IMR-90 (cell line): ENCODE data around the gene LCNL1. TPM values are rescaled to one million over a fixed set of nuclear protein-coding genes. Genes with fewer than 3 reads are reported as not detected.

Experiments used
- ATAC-seq: fragments of 200-7000 bp; cut with Tn5 transposase; 2 replicates; pipeline ENCODE4 v1.9.1; 2020; ENCODE audit warnings: low read depth, mild to moderate bottlenecking, moderate library complexity
- BruUV-seq: library from RNA; stranded (reverse); fragments of 400-500 nt; replicated peaks from 2 replicates; lab custom pipeline; 2021; lab: Mats Ljungman, UMichigan
- CTCF ChIA-PET: fragments of 300-600 bp; formaldehyde crosslinking; extraction: SDS; loops from one replicate; lab custom pipeline; 2021; ENCODE audit warnings: antibody characterized with exemption; lab: Yijun Ruan, JAX
- POLR2A ChIA-PET: fragments of 300-600 bp; sonication (Branson Sonifier 250); formaldehyde crosslinking; loops from one replicate; lab custom pipeline; 2022; ENCODE audit warnings: antibody characterized with exemption; ENCODE audit not compliant: unreplicated experiment; lab: Charles Lee
- DNase-seq: peaks from one replicate; pipeline ENCODE4 v3.0.0; 2013
- H2AFZ ChIP-seq: replicated peaks from 2 replicates; pipeline ENCODE3; 2013; ENCODE audit warnings: low read length, mild to moderate bottlenecking; ENCODE audit not compliant: poor library complexity
- H2AK5ac ChIP-seq: 2 replicates; pipeline ENCODE4 v1.6.1; 2013; ENCODE audit warnings: low read depth, low read length, inconsistent platforms
- H2AK9ac ChIP-seq: replicated peaks from 2 replicates; pipeline ENCODE3; 2013; ENCODE audit warnings: mild to moderate bottlenecking, low read depth, low read length, moderate library complexity; ENCODE audit not compliant: poor library complexity
- H2BK120ac ChIP-seq: 2 replicates; pipeline ENCODE4 v1.6.1; 2013; ENCODE audit warnings: low read depth, low read length, inconsistent platforms
- H2BK15ac ChIP-seq: 3 replicates; pipeline ENCODE4 v1.6.1; 2013; ENCODE audit warnings: low read depth, low read length, inconsistent platforms
- H2BK20ac ChIP-seq: 2 replicates; pipeline ENCODE4 v1.6.1; 2013; ENCODE audit warnings: low read depth, mild to moderate bottlenecking, inconsistent platforms, low read length, moderate library complexity
- H2BK5ac ChIP-seq: 2 replicates; pipeline ENCODE4 v1.6.1; 2013; ENCODE audit warnings: mild to moderate bottlenecking, low read depth, low read length, inconsistent platforms; ENCODE audit not compliant: poor library complexity, severe bottlenecking
- H3K14ac ChIP-seq: replicated peaks from 2 replicates; pipeline ENCODE4 v1.6.1; 2013; ENCODE audit warnings: low read depth, low read length, inconsistent platforms
- H3K18ac ChIP-seq: 2 replicates; pipeline ENCODE4 v1.6.1; 2013; ENCODE audit warnings: low read depth, low read length, control low read depth
- H3K23ac ChIP-seq: 2 replicates; pipeline ENCODE4 v1.6.1; 2013; ENCODE audit warnings: low read depth, low read length, inconsistent platforms
- H3K27ac ChIP-seq: 2 replicates; pipeline ENCODE4 v1.5.1; 2013; ENCODE audit warnings: mild to moderate bottlenecking, control low read depth, low read length; ENCODE audit not compliant: insufficient read depth
- H3K27me3 ChIP-seq: 2 replicates; pipeline ENCODE4 v1.6.1; 2013; ENCODE audit warnings: low read length; ENCODE audit not compliant: control insufficient read depth, insufficient read depth
- H3K36me3 ChIP-seq: 2 replicates; pipeline ENCODE4 v1.6.1; 2013; ENCODE audit warnings: low read length, mixed read lengths; ENCODE audit not compliant: control insufficient read depth, insufficient read depth
- H3K4ac ChIP-seq: 2 replicates; pipeline ENCODE4 v1.6.1; 2013; ENCODE audit warnings: low read depth, low read length, inconsistent platforms
- H3K4me1 ChIP-seq: 2 replicates; pipeline ENCODE4 v1.6.1; 2013; ENCODE audit warnings: low read length, mixed read lengths; ENCODE audit not compliant: control insufficient read depth, insufficient read depth
- H3K4me2 ChIP-seq: 2 replicates; pipeline ENCODE4 v1.6.1; 2013; ENCODE audit warnings: low read depth, mild to moderate bottlenecking, control low read depth, low read length, moderate library complexity
- H3K4me3 ChIP-seq: 2 replicates; pipeline ENCODE4 v1.5.1; 2013; ENCODE audit warnings: low read depth, mild to moderate bottlenecking, control low read depth, low read length, moderate library complexity; ENCODE audit not compliant: insufficient read depth
- H3K56ac ChIP-seq: 2 replicates; pipeline ENCODE4 v1.6.1; 2013; ENCODE audit warnings: low read length, inconsistent platforms; ENCODE audit not compliant: insufficient read depth; ENCODE audit errors: extremely low read depth
- H3K79me1 ChIP-seq, 2 experiments: 2 replicates each; pipeline ENCODE4 v1.6.1; 2013; ENCODE audit warnings: low read length in 2 of 2, inconsistent platforms in 1 of 2, low read depth in 1 of 2
- H3K9ac ChIP-seq: 2 replicates; pipeline ENCODE4 v1.6.1; 2013; ENCODE audit warnings: low read depth, low read length, control low read depth
- H3K9me1 ChIP-seq: 2 replicates; pipeline ENCODE4 v1.6.1; 2013; ENCODE audit warnings: low read length, inconsistent platforms; ENCODE audit not compliant: insufficient read depth
- H3K9me3 ChIP-seq: 2 replicates; pipeline ENCODE4 v1.6.1; 2013; ENCODE audit warnings: low read length; ENCODE audit not compliant: control insufficient read depth, insufficient read depth
- H4K20me1 ChIP-seq: 2 replicates; pipeline ENCODE4 v1.6.1; 2013; ENCODE audit warnings: low read length, inconsistent platforms; ENCODE audit not compliant: insufficient read depth
- H4K5ac ChIP-seq: 2 replicates; pipeline ENCODE4 v1.6.1; 2013; ENCODE audit warnings: mild to moderate bottlenecking, low read depth, low read length, control low read depth
- H4K8ac ChIP-seq, 2 experiments: 2 replicates each; pipeline ENCODE4 v1.6.1; 2013; ENCODE audit warnings: low read depth in 2 of 2, low read length in 2 of 2, control low read depth in 1 of 2, inconsistent platforms in 1 of 2
- H4K91ac ChIP-seq: 2 replicates; pipeline ENCODE4 v1.6.1; 2013; ENCODE audit warnings: low read depth, low read length, inconsistent platforms; ENCODE audit not compliant: insufficient read depth
- BHLHE40 ChIP-seq: fragments of 150-350 bp; IDR thresholded peaks from 2 replicates; pipeline ENCODE4 v1.6.1; 2016; ENCODE audit warnings: mild to moderate bottlenecking, low read depth, low read length
- CEBPB ChIP-seq: IDR thresholded peaks from 2 replicates; pipeline ENCODE4 v1.6.1; 2012; ENCODE audit warnings: low read depth, low read length, improper control_type of control experiment
- CHD1 ChIP-seq: IDR thresholded peaks from 2 replicates; pipeline ENCODE4 v1.6.1; 2012; ENCODE audit warnings: low read depth, low read length, improper control_type of control experiment
- FOS ChIP-seq: fragments of 150-350 bp; IDR thresholded peaks from 2 replicates; pipeline ENCODE4 v1.6.1; 2016; ENCODE audit warnings: low read depth, low read length
- MAFK ChIP-seq: IDR thresholded peaks from 2 replicates; pipeline ENCODE4 v1.6.1; 2012; ENCODE audit warnings: low read depth, low read length, improper control_type of control experiment
- MAZ ChIP-seq: IDR thresholded peaks from 2 replicates; pipeline ENCODE4 v1.6.1; 2012; ENCODE audit warnings: low read depth, mild to moderate bottlenecking, low read length, improper control_type of control experiment, moderate library complexity, borderline replicate concordance
- MXI1 ChIP-seq: IDR thresholded peaks from 2 replicates; pipeline ENCODE4 v1.6.1; 2012; ENCODE audit warnings: low read depth, mild to moderate bottlenecking, low read length, moderate library complexity, borderline replicate concordance
- NFE2L2 ChIP-seq: fragments of 150-350 bp; IDR thresholded peaks from 2 replicates; pipeline ENCODE4 v1.6.1; 2016; ENCODE audit warnings: low read depth, mild to moderate bottlenecking, low read length
- POLR2A ChIP-seq: IDR thresholded peaks from 2 replicates; pipeline ENCODE4 v1.6.1; 2012; ENCODE audit warnings: mild to moderate bottlenecking, low read depth, low read length
- RAD21 ChIP-seq: IDR thresholded peaks from 2 replicates; pipeline ENCODE4 v1.6.1; 2012; ENCODE audit warnings: low read length, improper control_type of control experiment
- RCOR1 ChIP-seq: IDR thresholded peaks from 2 replicates; pipeline ENCODE4 v1.6.1; 2012; ENCODE audit warnings: mild to moderate bottlenecking, low read length, improper control_type of control experiment; ENCODE audit not compliant: insufficient replicate concordance
- RFX5 ChIP-seq: IDR thresholded peaks from 2 replicates; pipeline ENCODE4 v1.8.0; 2012; ENCODE audit warnings: low read depth, mild to moderate bottlenecking, low read length, moderate library complexity
- SMC3 ChIP-seq: fragments of 150-350 bp; IDR thresholded peaks from 2 replicates; pipeline ENCODE4 v1.6.1; 2016; ENCODE audit warnings: low read depth, mild to moderate bottlenecking, antibody characterized with exemption, low read length, moderate library complexity
- WGBS, 2 experiments: methylation state at CpG; one replicate each; pipeline versions ENCODE4 v1.1.5 to v1.1.7; 2013; ENCODE audit warnings: missing lambda C conversion rate in 2 of 2; ENCODE audit not compliant: insufficient read length in 1 of 2; ENCODE audit errors: extremely low coverage in 2 of 2; 5-methylcytosine and 5-hydroxymethylcytosine counted together
- dilution Hi-C: fragments of 300-500 bp; cut with HindIII; formaldehyde crosslinking; loops from one replicate; pipeline ENCODE4 v1.14.3; 2018; ENCODE audit warnings: low sequenced_read_pairs; ENCODE audit not compliant: unreplicated experiment
- in situ Hi-C: fragments of 300-500 bp; cut with MboI; formaldehyde crosslinking; loops from 3 replicates; pipeline ENCODE4 v1.14.3; 2019; ENCODE audit warnings: low sequenced_read_pairs, inconsistent platforms, mixed read lengths
- intact Hi-C: fragments of 100-400 bp; cut with micrococcal nuclease; formaldehyde crosslinking; loops from 2 replicates; pipeline ENCODE4 v1.10.0; 2022
- polyA plus RNA-seq, 3 experiments: library from polyadenylated mRNA; depleted of rRNA; stranded (reverse); fragments of >200 nt; gene quantifications; 2 replicates each; pipeline ENCODE4 v1.2.3, GENCODE V29; 2012; ENCODE audit warnings: low replicate concordance in 1 of 3
- total RNA-seq: library from RNA; depleted of rRNA; stranded (reverse); fragments of >200 nt; gene quantifications from 2 replicates; pipeline ENCODE4 v1.2.3, GENCODE V29; 2012
- TF ChIP-seq, protein P1 (sequence below): fragments of 150-350 bp; IDR thresholded peaks from 2 replicates; pipeline ENCODE4 v1.6.1; 2016; ENCODE audit warnings: low read depth, mild to moderate bottlenecking, low read length, moderate library complexity, borderline replicate concordance
- TF ChIP-seq, protein P2 (sequence below): conservative IDR thresholded peaks from 2 replicates; pipeline ENCODE4 v1.5.1; 2012; ENCODE audit warnings: mild to moderate bottlenecking, low read depth, low read length, improper control_type of control experiment

The LCNL1 gene
- total and polyA plus RNA-seq, 2 of the 4 experiments (the other 2 are of a cell fraction): 0.15 TPM; not detected in 1

- DNase-seq (no peak), ATAC-seq (no peak)
- peaks cover 3% of the 10 kb centered on the region for H3K9me3 ChIP-seq
- ChIA-PET POLR2A (no interaction called here), CTCF (no interaction called here)
- peaks cover 18% of the 10 kb centered on the region; the same call in 1 of the 2 replicates for H3K27me3 ChIP-seq
- no peak overlapping the region for H3K4me3 ChIP-seq
- H3K9ac ChIP-seq: no peak overlapping the region
- no peak overlapping the region for H2BK120ac ChIP-seq
- no peaks in the 10 kb centered on the region for H3K36me3 ChIP-seq
- dilution Hi-C loops (no loop called here), in situ Hi-C loops (no loop called here), intact Hi-C loops (no loop called here)
- no peak overlapping the region for H3K27ac ChIP-seq
- no peaks in the 10 kb centered on the region; the same call in 1 of the 2 replicates for H3K4me1 ChIP-seq
- H3K56ac ChIP-seq: no peak overlapping the region
- H3K4ac ChIP-seq: no peak overlapping the region
- H2BK5ac ChIP-seq: no peak overlapping the region
- H3K18ac ChIP-seq: no peak overlapping the region
- no peak overlapping the region for H2AK9ac ChIP-seq
- H3K23ac ChIP-seq: no peak overlapping the region
- H2BK15ac ChIP-seq: no peak overlapping the region
- H2AK5ac ChIP-seq: no peak overlapping the region
- H3K14ac ChIP-seq: no peak overlapping the region
- H2AFZ ChIP-seq: no peak overlapping the region
- H2BK20ac ChIP-seq: no peak overlapping the region
- no TSS peak for BruUV-seq
- no peak overlapping the region for H3K4me2 ChIP-seq
- H3K79me1 ChIP-seq: no peaks in the 10 kb centered on the region
- H3K9me1 ChIP-seq: no peaks in the 10 kb centered on the region
- no peak overlapping the region for H4K5ac ChIP-seq
- no peak overlapping the region for H4K91ac ChIP-seq
- no peak overlapping the region for H4K8ac ChIP-seq
- WGBS, 2 experiments: 65% methylated on average over 7 of the region's 25 CpGs; no CpG with 5 or more reads in 1 of the 2 experiments
- H4K20me1 ChIP-seq: no peaks in the 10 kb centered on the region
- TF ChIP-seq MXI1: no peak
- TF ChIP-seq, protein P1, sequence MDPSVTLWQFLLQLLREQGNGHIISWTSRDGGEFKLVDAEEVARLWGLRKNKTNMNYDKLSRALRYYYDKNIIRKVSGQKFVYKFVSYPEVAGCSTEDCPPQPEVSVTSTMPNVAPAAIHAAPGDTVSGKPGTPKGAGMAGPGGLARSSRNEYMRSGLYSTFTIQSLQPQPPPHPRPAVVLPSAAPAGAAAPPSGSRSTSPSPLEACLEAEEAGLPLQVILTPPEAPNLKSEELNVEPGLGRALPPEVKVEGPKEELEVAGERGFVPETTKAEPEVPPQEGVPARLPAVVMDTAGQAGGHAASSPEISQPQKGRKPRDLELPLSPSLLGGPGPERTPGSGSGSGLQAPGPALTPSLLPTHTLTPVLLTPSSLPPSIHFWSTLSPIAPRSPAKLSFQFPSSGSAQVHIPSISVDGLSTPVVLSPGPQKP: no peak
- no peak for TF ChIP-seq MAZ
- no peak for TF ChIP-seq RAD21
- TF ChIP-seq CEBPB: no peak
- no peak for TF ChIP-seq RCOR1
- no peak for TF ChIP-seq FOS
- no peak for TF ChIP-seq SMC3
- TF ChIP-seq CHD1: no peak
- TF ChIP-seq MAFK: no peak
- TF ChIP-seq, protein P2, sequence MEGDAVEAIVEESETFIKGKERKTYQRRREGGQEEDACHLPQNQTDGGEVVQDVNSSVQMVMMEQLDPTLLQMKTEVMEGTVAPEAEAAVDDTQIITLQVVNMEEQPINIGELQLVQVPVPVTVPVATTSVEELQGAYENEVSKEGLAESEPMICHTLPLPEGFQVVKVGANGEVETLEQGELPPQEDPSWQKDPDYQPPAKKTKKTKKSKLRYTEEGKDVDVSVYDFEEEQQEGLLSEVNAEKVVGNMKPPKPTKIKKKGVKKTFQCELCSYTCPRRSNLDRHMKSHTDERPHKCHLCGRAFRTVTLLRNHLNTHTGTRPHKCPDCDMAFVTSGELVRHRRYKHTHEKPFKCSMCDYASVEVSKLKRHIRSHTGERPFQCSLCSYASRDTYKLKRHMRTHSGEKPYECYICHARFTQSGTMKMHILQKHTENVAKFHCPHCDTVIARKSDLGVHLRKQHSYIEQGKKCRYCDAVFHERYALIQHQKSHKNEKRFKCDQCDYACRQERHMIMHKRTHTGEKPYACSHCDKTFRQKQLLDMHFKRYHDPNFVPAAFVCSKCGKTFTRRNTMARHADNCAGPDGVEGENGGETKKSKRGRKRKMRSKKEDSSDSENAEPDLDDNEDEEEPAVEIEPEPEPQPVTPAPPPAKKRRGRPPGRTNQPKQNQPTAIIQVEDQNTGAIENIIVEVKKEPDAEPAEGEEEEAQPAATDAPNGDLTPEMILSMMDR: no peak
- no peak for TF ChIP-seq BHLHE40
- TF ChIP-seq POLR2A: no peak
- TF ChIP-seq NFE2L2: no peak
- no peak for TF ChIP-seq RFX5
These were observed 28.3 kb upstream of the LCNL1 start for GRCh38 chr9:136954270-136955083.
